Inferior parietal cortex (tissue), 1 donor: ENCODE results near the gene LMBR1.
"Not testable (repeated sequence)": the region's sequence is repeated elsewhere in the genome, so short reads cannot be mapped to it uniquely, and the experiment has no call there.

ENCODE experiments used
- DNase-seq: peaks from one replicate; pipeline ENCODE4 v3.0.0-alpha.2; 2016; ENCODE audit errors: extremely low spot score

LMBR1 gene

GRCh38 chr7:156906200-156906649, 13.2 kb upstream of the LMBR1 start:
- DNase-seq: no peak

GRCh38 chr7:156903232-156903909, 10.4 kb upstream of the LMBR1 start:
- DNase-seq: no peak

- DNase-seq: not testable (repeated sequence)
Observed at GRCh38 chr7:156900093-156900492, 7.1 kb upstream of the LMBR1 start.

- DNase-seq: no peak
Observed at GRCh38 chr7:156898938-156899337, 6.0 kb upstream of the LMBR1 start.

DNA sequence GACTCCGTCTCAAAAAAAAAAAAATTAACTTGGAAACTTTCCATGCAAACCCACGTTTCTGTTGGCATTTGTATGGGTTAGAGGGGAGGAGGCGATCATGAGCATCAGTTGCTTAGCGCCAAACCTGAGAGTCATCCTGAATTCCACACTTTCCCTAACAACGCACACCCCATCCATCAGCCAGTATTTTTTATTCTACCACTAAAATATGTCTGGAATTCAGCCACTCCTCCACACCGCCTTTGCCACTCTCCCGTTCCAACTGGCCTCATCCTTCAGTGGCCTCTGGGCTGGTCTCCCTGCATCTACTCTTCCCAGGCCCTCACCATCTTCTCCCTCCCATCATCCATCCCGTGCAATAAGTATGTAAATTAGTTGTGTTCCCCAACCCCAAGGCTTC, 4.7 kb upstream of the LMBR1 start:
- no peak for DNase-seq

DNA sequence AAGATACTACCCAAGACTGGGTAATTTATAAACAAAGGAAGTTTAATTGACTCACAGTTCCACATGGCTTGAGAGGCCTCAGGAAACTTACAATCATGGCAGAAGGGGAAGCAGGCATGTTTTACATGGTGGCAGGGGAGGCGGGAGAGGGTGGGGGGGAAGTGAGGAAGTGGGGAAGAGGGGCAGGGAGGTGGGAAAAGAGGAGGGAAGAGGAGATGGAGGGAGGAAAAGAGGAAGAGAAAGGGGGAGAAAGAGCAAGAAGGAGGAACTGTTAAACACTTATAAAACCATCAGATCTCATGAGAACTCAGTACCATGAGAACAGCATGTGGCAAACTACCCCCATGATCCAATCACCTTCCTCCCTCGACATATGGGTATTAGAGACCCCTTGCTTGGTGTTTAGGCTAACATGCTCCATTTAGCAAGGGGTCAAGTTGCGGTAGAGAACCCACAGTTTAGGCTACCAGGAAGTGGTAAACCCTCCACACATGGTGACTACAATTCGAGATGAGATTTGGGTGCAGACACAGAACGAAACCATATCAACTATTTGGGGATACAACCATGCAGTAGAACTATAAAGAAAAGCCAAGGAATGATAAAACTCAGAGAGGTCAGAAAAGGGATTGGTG, 3.5 kb upstream of the LMBR1 start:
- DNase-seq: no peak

GRCh38 chr7:156895024-156895780, 2.2 kb upstream of the LMBR1 start:
- no peak for DNase-seq

DNA sequence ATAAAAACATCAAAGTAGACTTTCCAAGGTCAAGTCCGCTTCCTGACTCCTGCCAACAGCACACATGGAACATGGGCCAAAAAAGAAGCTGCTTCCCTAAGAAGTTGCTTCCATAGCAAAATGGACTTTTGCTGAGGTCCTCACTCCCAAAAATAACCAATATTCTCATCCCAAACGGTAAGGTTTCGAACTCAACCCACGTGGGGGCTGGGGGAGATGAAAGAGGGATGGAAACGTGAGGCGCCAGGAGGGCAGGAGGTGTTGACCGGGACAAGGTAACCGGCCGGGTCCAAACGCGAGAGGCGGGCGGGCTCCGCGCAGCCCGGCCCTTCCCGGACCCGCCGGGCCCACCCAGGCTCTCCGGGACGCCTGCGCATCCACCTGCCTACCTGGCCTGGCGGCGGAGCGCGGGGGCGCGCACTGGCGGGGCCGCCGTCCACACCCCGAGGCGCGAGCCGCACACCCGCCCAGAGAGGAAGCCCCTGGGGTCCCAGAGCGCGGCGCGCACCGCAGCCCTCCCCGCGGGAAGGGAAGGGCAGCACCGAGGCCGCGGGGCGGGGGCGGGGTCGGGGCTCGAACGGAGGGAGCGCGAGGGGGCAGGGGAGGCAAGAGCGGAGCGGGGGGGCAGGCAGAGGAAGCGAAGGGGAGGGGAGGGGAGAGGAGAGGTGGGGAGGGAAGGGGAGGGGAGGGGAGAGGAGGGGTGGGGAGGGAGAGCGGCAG, 742 bp downstream of the LMBR1 start:
- no peak for DNase-seq

DNA sequence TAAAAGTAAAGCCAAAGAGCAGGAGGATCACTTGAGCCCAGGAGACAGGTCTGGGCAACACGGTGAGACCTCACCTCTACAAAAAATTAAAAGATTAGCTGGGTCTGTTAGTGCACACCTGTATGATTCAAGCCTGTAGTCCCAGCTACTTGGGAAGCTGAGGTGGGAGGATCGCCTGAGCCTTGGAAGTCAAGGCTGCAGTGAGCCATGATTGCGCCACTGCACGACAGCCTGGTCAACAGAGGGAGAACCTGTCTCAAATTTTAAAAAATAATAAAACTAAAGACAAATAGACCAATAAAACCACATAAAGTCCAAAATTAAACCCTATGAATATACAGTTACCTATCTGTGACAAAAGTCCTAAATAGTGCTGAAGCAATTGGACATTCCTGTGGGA, 3.2 kb downstream of the LMBR1 start:
- DNase-seq: no peak

GRCh38 chr7:156889089-156889488, 3.9 kb downstream of the LMBR1 start:
- DNase-seq: no peak

- DNase-seq: no peak
Observed at GRCh38 chr7:156886020-156886795, 6.8 kb downstream of the LMBR1 start.

GRCh38 chr7:156881679-156882078, 11.3 kb downstream of the LMBR1 start:
- DNase-seq: no peak

DNA sequence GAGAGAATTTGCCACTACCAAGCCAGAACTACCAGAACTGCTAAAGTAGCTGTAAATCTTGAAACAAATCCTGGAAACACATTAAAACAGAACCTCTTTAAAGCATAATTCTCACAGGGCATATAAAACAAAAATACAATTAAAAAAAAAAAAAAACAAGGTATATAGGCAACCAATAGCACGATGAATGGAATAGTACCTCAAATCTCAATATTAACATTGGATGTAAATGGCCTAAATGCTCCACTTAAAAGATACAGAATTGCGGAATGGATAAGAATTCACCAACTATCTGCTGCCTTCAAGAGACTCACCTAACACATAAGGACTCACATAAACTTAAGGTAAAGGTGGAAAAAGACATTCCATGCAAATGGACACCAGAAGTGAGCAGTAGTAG, 17.2 kb downstream of the LMBR1 start:
- DNase-seq: no peak

DNA sequence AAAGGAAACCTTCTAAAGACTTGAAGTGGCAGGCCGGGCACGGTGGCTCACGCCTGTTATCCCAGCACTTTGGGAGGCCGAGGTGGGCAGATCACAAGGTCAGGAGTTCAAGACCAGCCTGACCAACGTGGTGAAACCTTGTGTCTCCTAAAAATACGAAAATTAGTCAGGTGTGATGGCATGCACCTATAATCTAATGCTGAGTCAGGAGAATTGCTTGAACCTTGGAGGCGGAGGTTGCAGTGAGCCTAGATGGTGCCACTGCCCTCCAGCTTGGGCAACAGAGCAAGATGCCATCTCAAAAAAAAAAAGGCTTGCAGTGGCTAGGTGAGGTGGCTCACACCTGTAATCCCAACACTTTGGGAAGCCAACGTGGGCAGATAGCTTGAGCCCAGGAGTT, 24.6 kb downstream of the LMBR1 start:
- DNase-seq: not testable (repeated sequence)

DNA sequence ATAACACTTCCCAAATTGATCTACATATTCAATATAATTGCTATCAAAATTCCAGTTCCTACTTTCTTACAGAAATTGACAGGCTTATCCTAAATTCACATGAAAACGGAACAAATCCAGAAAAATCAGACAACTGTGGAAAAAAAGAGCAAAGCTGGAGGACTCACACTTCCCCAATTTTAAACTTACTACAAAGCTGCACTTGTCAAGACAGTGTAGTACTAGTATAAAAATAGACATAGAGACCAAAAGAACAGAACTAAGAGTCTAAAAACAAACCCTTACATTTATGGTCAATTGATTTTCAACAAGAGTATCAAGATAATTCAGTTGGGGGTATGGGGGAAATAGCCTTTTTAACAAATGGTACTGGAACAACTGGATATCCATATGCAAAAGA, 27.5 kb downstream of the LMBR1 start:
- DNase-seq: no peak

DNA sequence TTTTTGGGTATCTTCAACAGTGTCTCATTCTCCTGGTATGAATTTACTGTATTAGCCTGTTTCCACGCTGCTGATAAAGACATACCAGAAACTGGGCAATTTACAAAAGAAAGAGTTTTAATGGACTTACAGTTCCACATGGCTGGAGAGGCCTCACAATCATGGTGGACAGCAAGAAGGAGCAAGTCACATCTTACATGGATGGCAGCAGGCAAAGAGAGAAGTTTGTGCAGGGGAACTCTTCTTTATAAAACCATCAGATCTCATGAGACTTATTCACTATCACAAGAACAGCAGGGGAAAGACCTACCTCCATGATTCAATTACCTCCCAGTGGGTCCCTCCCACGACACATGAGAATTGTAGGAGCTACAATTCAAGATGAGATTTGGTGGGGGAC, 31.0 kb downstream of the LMBR1 start:
- not testable (repeated sequence) for DNase-seq

- DNase-seq: no peak
Observed at GRCh38 chr7:156861212-156861611, 31.8 kb downstream of the LMBR1 start.

DNA sequence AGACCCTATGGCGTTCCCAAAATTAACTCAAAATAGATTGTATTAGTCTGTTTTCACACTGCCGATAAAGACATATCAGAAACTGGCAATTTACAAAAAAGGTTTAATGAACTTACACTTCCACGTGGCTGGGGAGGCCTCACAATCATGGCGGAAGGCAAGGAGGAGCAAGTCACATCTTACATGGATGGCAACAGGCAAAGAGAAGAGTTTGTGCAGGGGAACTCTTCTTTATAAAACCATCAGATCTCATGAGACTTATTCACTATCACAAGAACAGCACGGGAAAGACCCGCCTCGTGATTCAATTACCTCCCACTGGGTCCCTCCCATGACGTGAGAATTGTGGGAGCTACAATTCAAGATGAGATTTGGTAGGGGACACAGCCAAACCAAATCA, 32.9 kb downstream of the LMBR1 start:
- DNase-seq: not testable (repeated sequence)

- no peak for DNase-seq
Observed at GRCh38 chr7:156858523-156858922, 34.5 kb downstream of the LMBR1 start.

- no peak for DNase-seq
Observed at GRCh38 chr7:156857757-156858156, 35.2 kb downstream of the LMBR1 start.

GRCh38 chr7:156854654-156855053, 38.3 kb downstream of the LMBR1 start:
- DNase-seq: no peak
